NCI-H1105 (cell line): Measurements from ENCODE around the gene INO80C.
"Not testable (repeated sequence)": the region's sequence is repeated elsewhere in the genome, so short reads cannot be mapped to it uniquely, and the experiment has no call there.

Experiments
- DNase-seq: peaks from one replicate; lab custom pipeline; 2025; lab: John Stamatoyannopoulos, UW

The INO80C gene

GRCh38 chr18:35489281-35489680 lies 8.5 kb downstream of the INO80C start:
- not testable (repeated sequence) for DNase-seq

- DNase-seq = not testable (repeated sequence)
These were observed 9.4 kb downstream of the INO80C start for GRCh38 chr18:35488396-35488795.

GRCh38 chr18:35487525-35487924 lies 10.2 kb downstream of the INO80C start:
- DNase-seq = not testable (repeated sequence)

GRCh38 chr18:35485852-35486251 lies 11.9 kb downstream of the INO80C start:
- no peak for DNase-seq

- DNase-seq = no peak
These were observed 13.7 kb downstream of the INO80C start for GRCh38 chr18:35484034-35484433.

- no peak for DNase-seq
These were observed 15.8 kb downstream of the INO80C start for GRCh38 chr18:35481960-35482366.

- no peak for DNase-seq
These were observed 17.7 kb downstream of the INO80C start for GRCh38 chr18:35479911-35480586.

GRCh38 chr18:35478520-35479435 lies 19.0 kb downstream of the INO80C start:
- no peak for DNase-seq

GRCh38 chr18:35477974-35478373 lies 19.8 kb downstream of the INO80C start:
- no peak for DNase-seq

- no peak for DNase-seq
These were observed 20.3 kb downstream of the INO80C start for GRCh38 chr18:35477497-35477896.

GRCh38 chr18:35474884-35475283 lies 22.9 kb downstream of the INO80C start:
- no peak for DNase-seq

GRCh38 chr18:35473562-35473961 lies 24.2 kb downstream of the INO80C start:
- DNase-seq = no peak

- no peak for DNase-seq
These were observed 27.3 kb downstream of the INO80C start for GRCh38 chr18:35470435-35470834.

- no peak for DNase-seq
These were observed 28.0 kb downstream of the INO80C start for GRCh38 chr18:35469725-35470124.

- DNase-seq = no peak
These were observed 29.0 kb downstream of the INO80C start for GRCh38 chr18:35468711-35469110.

- DNase-seq = no peak
These were observed 30.1 kb downstream of the INO80C start for GRCh38 chr18:35467624-35468016.

GRCh38 chr18:35466815-35467623 lies 30.7 kb downstream of the INO80C start:
- no peak for DNase-seq

- no peak for DNase-seq
These were observed 31.4 kb downstream of the INO80C start for GRCh38 chr18:35466334-35466733.

GRCh38 chr18:35465329-35465728 lies 32.4 kb downstream of the INO80C start:
- no peak for DNase-seq

- no peak for DNase-seq
These were observed 32.9 kb downstream of the INO80C start for GRCh38 chr18:35464831-35465279.

GRCh38 chr18:35463827-35464226 lies 33.9 kb downstream of the INO80C start:
- no peak for DNase-seq

- no peak for DNase-seq
These were observed 34.7 kb downstream of the INO80C start for GRCh38 chr18:35463050-35463449.
